Colonic mucosa (tissue), 4 donors: ENCODE results near the gene PLXDC2. TPM values are rescaled to one million over a fixed set of nuclear protein-coding genes. Genes with fewer than 3 reads are reported as not detected.

Experiments used
- DNase-seq: peaks from one replicate; pipeline ENCODE4 v3.0.0-alpha.2; 2020
- H3K27ac ChIP-seq: fragments of 200-600 bp; one replicate; pipeline ENCODE4 v1.8.0; 2021
- H3K27me3 ChIP-seq: fragments of 200-600 bp; one replicate; pipeline ENCODE4 v1.8.0; 2021
- H3K36me3 ChIP-seq: fragments of 200-600 bp; one replicate; pipeline ENCODE4 v1.8.0; 2021
- H3K4me1 ChIP-seq: fragments of 200-600 bp; one replicate; pipeline ENCODE4 v1.8.0; 2021; ENCODE audit warnings: mild to moderate bottlenecking
- H3K4me3 ChIP-seq: fragments of 200-600 bp; one replicate; pipeline ENCODE4 v1.8.0; 2021
- H3K9ac ChIP-seq, 2 donors: one replicate each; pipeline ENCODE4 v1.7.0; 2013; ENCODE audit warnings: control low read depth in 2 of 2, low read depth in 2 of 2, low read length in 2 of 2
- H3K9me3 ChIP-seq: fragments of 200-600 bp; one replicate; pipeline ENCODE4 v1.8.0; 2021
- CTCF ChIP-seq: fragments of 200-600 bp; IDR thresholded peaks from one replicate; pipeline ENCODE4 v1.8.0; 2022; ENCODE audit warnings: antibody characterized with exemption, mild to moderate bottlenecking
- intact Hi-C: fragments of 100-400 bp; cut with DNase I; formaldehyde crosslinking; loops from one replicate; pipeline ENCODE4 v1.14.1; 2022
- total RNA-seq, 2 donors: library from RNA; stranded (reverse); fragmentation: NEBNext Ultra II Directional in 1 of 2; extraction: Animal tissue kit (Norgen Biotek cat#: 25700) in 1 of 2; gene quantifications; one replicate each; pipeline ENCODE4 v1.2.1, GENCODE V29; 2021
- donor health status: healthy.
- donor health status: DM: no; HTN: no; CAD: no.
- donor health status: DM: no; HTN: no; CAD: no.

The PLXDC2 gene
- total RNA-seq, 2 donors from 2014 or later = 12.5 to 22.4 TPM

GRCh38 chr10:19833170-19833824 is 17.1 kb downstream of the PLXDC2 start:
- TF ChIP-seq CTCF = no peak
- H3K36me3 ChIP-seq = no peaks in the 10 kb centered on the region
- no peaks in the 10 kb centered on the region for H3K4me1 ChIP-seq
- intact Hi-C loops = no loop called here
- no peak for DNase-seq
- no peaks in the 10 kb centered on the region for H3K27me3 ChIP-seq
- no peak overlapping the region for H3K9ac ChIP-seq
- no peak overlapping the region for H3K4me3 ChIP-seq
- H3K27ac ChIP-seq = no peak overlapping the region
- no peaks in the 10 kb centered on the region for H3K9me3 ChIP-seq

GRCh38 chr10:19835952-19836351 is 19.7 kb downstream of the PLXDC2 start:
- Histone ChIP-seq H3K4me3 (no peak overlapping the region), H3K9ac (no peak overlapping the region), H3K9me3 (no peaks in the 10 kb centered on the region), H3K36me3 (no peaks in the 10 kb centered on the region), H3K27me3 (no peaks in the 10 kb centered on the region), H3K27ac (no peak overlapping the region), H3K4me1 (no peaks in the 10 kb centered on the region)
- no peak for DNase-seq
- intact Hi-C loops = no loop called here
- TF ChIP-seq CTCF = no peak

GRCh38 chr10:19839090-19839489 is 22.9 kb downstream of the PLXDC2 start:
- Histone ChIP-seq H3K27ac (no peak overlapping the region), H3K4me1 (no peaks in the 10 kb centered on the region), H3K36me3 (no peaks in the 10 kb centered on the region), H3K4me3 (no peak overlapping the region), H3K9me3 (no peaks in the 10 kb centered on the region), H3K27me3 (no peaks in the 10 kb centered on the region), H3K9ac (no peak overlapping the region)
- intact Hi-C loops = no loop called here
- no peak for TF ChIP-seq CTCF
- no peak for DNase-seq

- Histone ChIP-seq H3K9me3 (no peaks in the 10 kb centered on the region), H3K4me1 (no peaks in the 10 kb centered on the region), H3K27ac (no peak overlapping the region), H3K4me3 (no peak overlapping the region), H3K27me3 (no peaks in the 10 kb centered on the region), H3K9ac (no peak overlapping the region), H3K36me3 (no peaks in the 10 kb centered on the region)
- intact Hi-C loops = no loop called here
- DNase-seq = no peak
- no peak for TF ChIP-seq CTCF
These were observed 23.3 kb downstream of the PLXDC2 start for GRCh38 chr10:19839552-19839951.

- no peaks in the 10 kb centered on the region for H3K36me3 ChIP-seq
- no peaks in the 10 kb centered on the region for H3K27me3 ChIP-seq
- H3K9me3 ChIP-seq = no peaks in the 10 kb centered on the region
- no peak overlapping the region for H3K9ac ChIP-seq
- H3K4me1 ChIP-seq = no peaks in the 10 kb centered on the region
- no peak overlapping the region for H3K27ac ChIP-seq
- no peak for DNase-seq
- intact Hi-C loops = no loop called here
- H3K4me3 ChIP-seq = no peak overlapping the region
- TF ChIP-seq CTCF = no peak
These were observed 24.5 kb downstream of the PLXDC2 start for GRCh38 chr10:19840776-19841175.
